Measurements from ENCODE around the gene CHRNA4.
"Not testable (repeated sequence)": the region's sequence is repeated elsewhere in the genome, so short reads cannot be mapped to it uniquely, and the experiment has no call there.

CHRNA4 gene

GRCh38 chr20:63335060-63335459, 26.1 kb downstream of the CHRNA4 start:
- not testable (repeated sequence) for DNase-seq (ENCODE audit: low read depth, low spot score)

- no peak for DNase-seq (ENCODE audit: low read depth, low spot score)
Measured at GRCh38 chr20:63334356-63334755, 26.8 kb downstream of the CHRNA4 start.

- no peak for DNase-seq (ENCODE audit: low read depth, low spot score)
Measured at GRCh38 chr20:63333241-63333836, 27.8 kb downstream of the CHRNA4 start.

GRCh38 chr20:63332488-63333240, 28.5 kb downstream of the CHRNA4 start:
- DNase-seq (ENCODE audit: low read depth, low spot score): no peak

GRCh38 chr20:63331741-63332400, 29.3 kb downstream of the CHRNA4 start:
- DNase-seq (ENCODE audit: low read depth, low spot score): no peak

GRCh38 chr20:63330940-63331339, 30.2 kb downstream of the CHRNA4 start:
- no peak for DNase-seq (ENCODE audit: low read depth, low spot score)

- DNase-seq (ENCODE audit: low read depth, low spot score): no peak
Measured at GRCh38 chr20:63330084-63330760, 30.9 kb downstream of the CHRNA4 start.

GRCh38 chr20:63329331-63330083, 31.6 kb downstream of the CHRNA4 start:
- DNase-seq (ENCODE audit: low read depth, low spot score): no peak

GRCh38 chr20:63328718-63329275, 32.4 kb downstream of the CHRNA4 start:
- no peak for DNase-seq (ENCODE audit: low read depth, low spot score)

GRCh38 chr20:63328026-63328700, 33.0 kb downstream of the CHRNA4 start:
- no peak for DNase-seq (ENCODE audit: low read depth, low spot score)

- DNase-seq (ENCODE audit: low read depth, low spot score): no peak
Measured at GRCh38 chr20:63327231-63327745, 33.9 kb downstream of the CHRNA4 start.

GRCh38 chr20:63326314-63327230, 34.6 kb downstream of the CHRNA4 start:
- DNase-seq (ENCODE audit: low read depth, low spot score): no peak

GRCh38 chr20:63325554-63326313, 35.4 kb downstream of the CHRNA4 start:
- no peak for DNase-seq (ENCODE audit: low read depth, low spot score)

GRCh38 chr20:63325021-63325471, 36.1 kb downstream of the CHRNA4 start:
- no peak for DNase-seq (ENCODE audit: low read depth, low spot score)

- DNase-seq (ENCODE audit: low read depth, low spot score): no peak
Measured at GRCh38 chr20:63323357-63323981, 37.7 kb downstream of the CHRNA4 start.

- DNase-seq (ENCODE audit: low read depth, low spot score): no peak
Measured at GRCh38 chr20:63322933-63323273, 38.2 kb downstream of the CHRNA4 start.

GRCh38 chr20:63322146-63322932, 38.8 kb downstream of the CHRNA4 start:
- DNase-seq (ENCODE audit: low read depth, low spot score): no peak
